PC-9 (cell line): ENCODE results near the gene LRRC14B.

ENCODE experiments used
- CTCF ChIP-seq: fragments of 200-600 bp; sonication (generic); conservative IDR thresholded peaks from 2 replicates; pipeline ENCODE4 v1.6.1; 2017; ENCODE audit warnings: mixed run types, antibody characterized with exemption, mild to moderate bottlenecking, moderate library complexity
- EZH2 ChIP-seq: fragments of 200-600 bp; sonication (generic); IDR thresholded peaks from 2 replicates; pipeline ENCODE4 v1.8.0; 2017; ENCODE audit warnings: antibody characterized with exemption, low read depth

GRCh38 chr5:208449-209114, 17.3 kb downstream of the LRRC14B start:
- TF ChIP-seq CTCF = no peak
- TF ChIP-seq EZH2 = no peak
